GM12865 (cell line): ENCODE results near the gene SFT2D1.

ENCODE experiments used
- DNase-seq: peaks from one replicate; pipeline ENCODE4 v3.0.0; 2010; ENCODE audit warnings: low read depth
- H3K4me3 ChIP-seq: 2 replicates; pipeline ENCODE4 v1.5.1; 2011; ENCODE audit warnings: mild to moderate bottlenecking, low read depth, low read length, control low read depth
- TF ChIP-seq, protein P1 (sequence below): IDR thresholded peaks from 2 replicates; pipeline ENCODE4 v1.5.1; 2011; ENCODE audit warnings: low read length, control low read depth, low read depth, inconsistent platforms; ENCODE audit not compliant: insufficient read depth; ENCODE audit errors: missing control alignments

Gene SFT2D1

DNA sequence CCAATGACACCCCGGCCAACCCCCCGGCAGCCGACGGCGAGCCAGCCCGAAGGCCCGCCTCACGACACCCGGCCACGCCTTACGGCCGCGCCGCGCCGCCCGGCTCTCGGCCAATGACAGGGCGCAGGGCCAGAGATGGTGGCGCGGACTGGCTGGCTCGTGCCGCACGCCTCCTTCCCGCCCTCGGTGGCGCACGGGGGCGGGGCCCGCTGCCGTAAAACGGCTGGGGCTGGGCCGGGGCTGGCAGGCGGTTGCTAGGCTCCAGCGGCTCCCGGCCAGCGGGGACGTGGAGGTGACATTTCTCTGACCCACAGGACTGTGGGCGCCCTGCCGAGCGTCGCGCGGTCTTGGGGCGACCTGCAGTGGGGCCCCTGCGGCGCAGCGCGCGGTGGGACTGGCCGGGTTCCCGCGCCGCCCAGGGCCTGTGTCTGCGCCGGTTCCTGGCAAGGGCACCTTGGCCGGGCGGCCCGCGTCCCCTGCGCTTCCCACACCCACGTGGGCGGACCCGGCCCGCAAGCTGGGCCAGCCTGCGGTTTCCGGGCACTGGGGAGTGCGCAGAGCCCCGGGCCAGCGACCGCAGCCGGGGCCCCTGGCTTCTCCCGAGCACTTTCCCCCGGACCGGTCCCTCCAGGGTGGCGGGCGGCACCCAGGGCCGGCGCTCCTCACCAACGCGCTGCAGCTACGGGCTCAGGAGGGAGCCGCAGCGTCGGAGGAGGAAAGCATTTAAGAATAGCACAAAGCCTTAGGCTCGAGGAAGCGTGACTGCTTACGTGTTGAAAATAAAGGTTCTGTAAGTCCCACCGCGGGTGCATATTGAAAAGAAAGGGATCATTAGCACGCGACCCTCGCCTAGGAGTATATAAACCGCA, 40.8 kb upstream of the SFT2D1 start, which contains the start of gene MPC1:
MPC1 (minus strand) TSS at position 8 of the 869 bp plus-strand sequence. CDS start 64 bp downstream, outside the sequence.
- DNase-seq: peak; percentile 98
- TF ChIP-seq, protein P1, sequence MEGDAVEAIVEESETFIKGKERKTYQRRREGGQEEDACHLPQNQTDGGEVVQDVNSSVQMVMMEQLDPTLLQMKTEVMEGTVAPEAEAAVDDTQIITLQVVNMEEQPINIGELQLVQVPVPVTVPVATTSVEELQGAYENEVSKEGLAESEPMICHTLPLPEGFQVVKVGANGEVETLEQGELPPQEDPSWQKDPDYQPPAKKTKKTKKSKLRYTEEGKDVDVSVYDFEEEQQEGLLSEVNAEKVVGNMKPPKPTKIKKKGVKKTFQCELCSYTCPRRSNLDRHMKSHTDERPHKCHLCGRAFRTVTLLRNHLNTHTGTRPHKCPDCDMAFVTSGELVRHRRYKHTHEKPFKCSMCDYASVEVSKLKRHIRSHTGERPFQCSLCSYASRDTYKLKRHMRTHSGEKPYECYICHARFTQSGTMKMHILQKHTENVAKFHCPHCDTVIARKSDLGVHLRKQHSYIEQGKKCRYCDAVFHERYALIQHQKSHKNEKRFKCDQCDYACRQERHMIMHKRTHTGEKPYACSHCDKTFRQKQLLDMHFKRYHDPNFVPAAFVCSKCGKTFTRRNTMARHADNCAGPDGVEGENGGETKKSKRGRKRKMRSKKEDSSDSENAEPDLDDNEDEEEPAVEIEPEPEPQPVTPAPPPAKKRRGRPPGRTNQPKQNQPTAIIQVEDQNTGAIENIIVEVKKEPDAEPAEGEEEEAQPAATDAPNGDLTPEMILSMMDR: no peak
- H3K4me3 ChIP-seq: peak within 1 kb of the TSS; percentile 92

DNA sequence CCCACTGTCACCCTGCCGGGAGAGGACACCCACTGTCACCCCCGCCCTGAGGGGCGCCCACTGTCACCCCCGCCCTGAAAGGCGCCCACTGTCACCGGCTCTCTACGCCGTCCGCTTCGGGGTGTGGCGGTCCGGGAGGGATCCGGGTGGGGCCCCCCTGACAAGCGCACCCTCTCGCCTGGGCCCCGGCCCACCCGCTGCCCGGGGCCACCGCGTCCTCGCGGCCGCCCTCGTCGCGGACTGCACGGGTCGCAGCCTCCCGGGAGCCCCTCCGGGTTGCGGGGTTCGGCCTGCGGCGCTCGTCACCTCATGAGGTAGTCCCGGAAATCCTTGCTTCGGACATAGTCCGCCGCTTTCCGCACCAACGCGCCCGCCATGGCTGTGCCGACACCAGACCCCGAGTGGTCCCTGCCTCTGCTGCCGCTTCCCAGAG, 40.2 kb upstream of the SFT2D1 start:
- TF ChIP-seq, protein P1: no peak
- peak overlapping the region; percentile 92 for H3K4me3 ChIP-seq
- no peak for DNase-seq

DNA sequence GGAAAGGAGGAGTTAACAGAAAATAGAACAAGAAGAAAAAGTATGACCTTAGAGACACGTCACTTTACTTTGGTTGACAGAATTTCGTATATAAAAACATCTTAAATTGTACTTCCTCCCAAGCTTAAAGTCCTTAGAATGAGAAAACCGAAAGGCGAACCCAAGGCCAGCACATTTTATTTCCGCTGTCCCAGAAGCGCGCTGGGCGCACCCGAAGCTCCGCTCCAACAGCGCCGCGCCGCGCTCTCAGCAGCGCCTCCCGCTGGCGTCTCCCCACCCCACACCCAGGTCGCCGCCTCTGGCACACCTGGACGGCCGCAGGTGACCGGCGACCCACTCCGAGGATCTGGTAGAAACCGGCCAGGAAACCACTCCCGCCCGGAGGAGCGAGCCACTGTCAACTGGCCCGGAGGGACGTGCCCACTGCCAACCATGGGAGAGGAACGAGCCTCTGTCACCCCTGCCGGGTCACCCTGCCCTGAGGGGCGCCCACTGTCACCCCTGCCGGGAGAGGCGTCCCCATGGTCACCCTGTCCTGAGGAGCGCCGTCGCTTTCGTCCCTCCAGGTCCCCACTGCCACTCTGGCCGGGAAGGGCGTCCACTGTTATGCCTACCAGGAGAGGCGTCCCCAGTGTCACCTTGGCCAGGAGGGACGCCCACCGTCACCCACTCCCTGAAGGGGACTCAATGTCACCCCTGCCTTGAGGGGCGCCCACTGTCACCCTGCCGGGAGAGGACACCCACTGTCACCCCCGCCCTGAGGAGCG, 39.6 kb upstream of the SFT2D1 start:
- H3K4me3 ChIP-seq: peak overlapping the region; percentile 92
- TF ChIP-seq, protein P1: peak; percentile 89
- peak; percentile 89 for DNase-seq

DNA sequence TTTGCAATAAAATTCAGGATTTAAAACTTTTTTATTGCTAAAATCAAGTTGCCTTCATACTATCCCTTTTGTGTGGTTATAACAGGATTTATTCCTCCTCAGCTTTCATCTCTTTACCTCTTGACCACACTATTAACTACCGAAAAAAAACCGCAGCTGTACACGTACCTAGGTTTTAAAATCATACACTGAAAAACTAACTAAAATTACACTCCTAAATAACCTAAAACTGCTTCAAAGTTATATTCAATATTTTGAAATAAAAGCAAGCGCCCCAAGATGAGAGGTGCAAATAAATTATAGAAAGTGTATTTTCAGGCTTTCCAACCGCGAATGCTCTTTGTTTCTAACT, 39.0 kb upstream of the SFT2D1 start:
- TF ChIP-seq, protein P1: no peak
- H3K4me3 ChIP-seq: peak overlapping the region; percentile 92
- no peak for DNase-seq

GRCh38 chr6:166379800-166380199, 37.5 kb upstream of the SFT2D1 start:
- no peak for DNase-seq
- TF ChIP-seq, protein P1: no peak
- no peak overlapping the region for H3K4me3 ChIP-seq

- TF ChIP-seq, protein P1: no peak
- DNase-seq: no peak
- H3K4me3 ChIP-seq: no peak overlapping the region
These were observed 36.8 kb upstream of the SFT2D1 start for GRCh38 chr6:166379103-166379586.
